H9 (cell line): ENCODE measurements around the gene FUZ. TPM values are rescaled to one million over a fixed set of nuclear protein-coding genes. Genes with fewer than 3 reads are reported as not detected.

ENCODE experiments used
- DNase-seq: peaks from one replicate; pipeline ENCODE4 v3.0.0-alpha.2; 2017
- H2AFZ ChIP-seq: one replicate; pipeline ENCODE4 v1.6.1; 2013; ENCODE audit warnings: mild to moderate bottlenecking, low read length, control low read depth, moderate library complexity
- H2AK5ac ChIP-seq: 2 replicates; pipeline ENCODE4 v1.6.1; 2013; ENCODE audit warnings: low read length, control low read depth, mixed read lengths; ENCODE audit not compliant: insufficient read length
- H2BK120ac ChIP-seq: one replicate; pipeline ENCODE4 v1.6.1; 2013; ENCODE audit warnings: low read depth, mild to moderate bottlenecking, low read length, control low read depth, inconsistent platforms; ENCODE audit not compliant: poor library complexity, severe bottlenecking
- H2BK12ac ChIP-seq: 2 replicates; pipeline ENCODE4 v1.6.1; 2013; ENCODE audit warnings: low read length, control low read depth, mixed read lengths, low read depth; ENCODE audit not compliant: insufficient read length
- H2BK15ac ChIP-seq: 2 replicates; pipeline ENCODE4 v1.6.1; 2013; ENCODE audit warnings: low read depth, low read length, control low read depth
- H2BK20ac ChIP-seq: one replicate; pipeline ENCODE4 v1.6.1; 2013; ENCODE audit warnings: low read depth, mild to moderate bottlenecking, low read length, control low read depth, inconsistent platforms; ENCODE audit not compliant: poor library complexity, severe bottlenecking
- H2BK5ac ChIP-seq: 2 replicates; pipeline ENCODE4 v1.6.1; 2013; ENCODE audit warnings: low read length, control low read depth, mixed read lengths; ENCODE audit not compliant: insufficient read length
- H3K14ac ChIP-seq: 2 replicates; pipeline ENCODE4 v1.6.1; 2013; ENCODE audit warnings: low read length, control low read depth; ENCODE audit not compliant: insufficient read depth
- H3K18ac ChIP-seq: 2 replicates; pipeline ENCODE4 v1.6.1; 2013; ENCODE audit warnings: low read depth, mild to moderate bottlenecking, mixed read lengths, low read length, control low read depth; ENCODE audit not compliant: insufficient read length
- H3K23ac ChIP-seq: 2 replicates; pipeline ENCODE4 v1.6.1; 2013; ENCODE audit warnings: low read length, control low read depth, mixed read lengths, low read depth; ENCODE audit not compliant: insufficient read length
- H3K23me2 ChIP-seq: 2 replicates; pipeline ENCODE4 v1.6.1; 2013; ENCODE audit warnings: low read depth, mild to moderate bottlenecking, mixed read lengths, low read length, control low read depth; ENCODE audit not compliant: insufficient read length, poor library complexity, severe bottlenecking
- H3K27ac ChIP-seq: 2 replicates; pipeline ENCODE4 v1.5.1; 2013; ENCODE audit warnings: low read length, control low read depth, mixed read lengths, low read depth; ENCODE audit not compliant: insufficient read length
- H3K27me3 ChIP-seq: 2 replicates; pipeline ENCODE4 v1.6.1; 2013; ENCODE audit warnings: low read length, control low read depth, inconsistent platforms; ENCODE audit not compliant: insufficient read depth
- H3K4ac ChIP-seq: 2 replicates; pipeline ENCODE4 v1.6.1; 2013; ENCODE audit warnings: low read depth, mild to moderate bottlenecking, control low read depth, inconsistent platforms, low read length, moderate library complexity
- H3K4me1 ChIP-seq: 2 replicates; pipeline ENCODE4 v1.6.1; 2013; ENCODE audit warnings: low read length, control low read depth, inconsistent platforms; ENCODE audit not compliant: insufficient read depth
- H3K4me2 ChIP-seq: 2 replicates; pipeline ENCODE4 v1.6.1; 2013; ENCODE audit warnings: low read length, control low read depth, mixed read lengths; ENCODE audit not compliant: insufficient read length, insufficient read depth
- H3K56ac ChIP-seq: 2 replicates; pipeline ENCODE4 v1.6.1; 2013; ENCODE audit warnings: low read depth, mild to moderate bottlenecking, mixed read lengths, low read length, control low read depth; ENCODE audit not compliant: insufficient read length
- H3K79me1 ChIP-seq: 2 replicates; pipeline ENCODE4 v1.6.1; 2013; ENCODE audit warnings: low read depth, mild to moderate bottlenecking, moderate library complexity, low read length, control low read depth, inconsistent platforms; ENCODE audit not compliant: insufficient read depth, poor library complexity, severe bottlenecking
- H3K79me2 ChIP-seq: 2 replicates; pipeline ENCODE4 v1.6.1; 2013; ENCODE audit warnings: low read length, control low read depth, inconsistent platforms; ENCODE audit not compliant: insufficient read depth
- H3K9ac ChIP-seq: 2 replicates; pipeline ENCODE4 v1.6.1; 2013; ENCODE audit warnings: low read length, control low read depth, mixed read lengths; ENCODE audit not compliant: insufficient read length; ENCODE audit errors: extremely low read depth
- H3K9me3 ChIP-seq: one replicate; pipeline ENCODE4 v1.6.1; 2013; ENCODE audit warnings: low read depth, low read length, inconsistent platforms; ENCODE audit not compliant: control insufficient read depth
- H3T11ph ChIP-seq: one replicate; pipeline ENCODE4 v1.6.1; 2013; ENCODE audit warnings: mild to moderate bottlenecking, low read length, control low read depth, inconsistent platforms
- H4K20me1 ChIP-seq: one replicate; pipeline ENCODE4 v1.6.1; 2013; ENCODE audit not compliant: control insufficient read depth, insufficient read length, insufficient read depth
- H4K5ac ChIP-seq: 2 replicates; pipeline ENCODE4 v1.6.1; 2013; ENCODE audit warnings: low read depth, mild to moderate bottlenecking, mixed read lengths, low read length, control low read depth; ENCODE audit not compliant: insufficient read length
- H4K8ac ChIP-seq: replicated peaks from 2 replicates; pipeline ENCODE4 v1.6.1; 2013; ENCODE audit warnings: low read length, control low read depth, mixed read lengths, low read depth; ENCODE audit not compliant: insufficient read length
- H4K91ac ChIP-seq: 2 replicates; pipeline ENCODE4 v1.6.1; 2013; ENCODE audit warnings: low read depth, mild to moderate bottlenecking, moderate library complexity, mixed read lengths, low read length, control low read depth; ENCODE audit not compliant: insufficient read length
- H3K27ac Mint-ChIP-seq, 3 experiments: 2 replicates in 2 of 3; 3 replicates in 1 of 3; pipeline ENCODE4 v1.8.0; 2020 to 2021; ENCODE audit warnings: mixed read lengths in 3 of 3, mild to moderate bottlenecking in 1 of 3, moderate library complexity in 1 of 3
- H3K27me3 Mint-ChIP-seq: 2 replicates; pipeline ENCODE4 v1.8.0; 2021; ENCODE audit warnings: low read depth, mild to moderate bottlenecking, moderate library complexity, mixed read lengths
- H3K36me3 Mint-ChIP-seq, 3 experiments: 2 replicates in 2 of 3; 3 replicates in 1 of 3; pipeline ENCODE4 v1.8.0; 2020 to 2021; ENCODE audit warnings: low read depth in 3 of 3, mixed read lengths in 3 of 3; ENCODE audit not compliant: insufficient read depth in 1 of 3
- H3K4me1 Mint-ChIP-seq, 2 experiments: 2 replicates each; pipeline ENCODE4 v1.8.0; 2020; ENCODE audit warnings: mixed read lengths in 2 of 2
- H3K4me3 Mint-ChIP-seq, 2 experiments: 2 replicates in 1 of 2; 3 replicates in 1 of 2; pipeline ENCODE4 v1.8.0; 2020 to 2021; ENCODE audit warnings: mild to moderate bottlenecking in 2 of 2, mixed read lengths in 2 of 2, moderate library complexity in 1 of 2
- H3K9me3 Mint-ChIP-seq, 2 experiments: 2 replicates in 1 of 2; 3 replicates in 1 of 2; pipeline ENCODE4 v1.8.0; 2020; ENCODE audit warnings: mild to moderate bottlenecking in 2 of 2, mixed read lengths in 2 of 2, moderate library complexity in 1 of 2
- CTCF ChIP-seq: fragments of 200-600 bp; sonication (generic); conservative IDR thresholded peaks from 3 replicates; pipeline ENCODE4 v1.8.0; 2021; ENCODE audit warnings: antibody characterized with exemption, mild to moderate bottlenecking
- WGBS: extraction: QIAGEN DNeasy Blood & Tissue Kit; methylation state at CpG from one replicate; pipeline ENCODE4 v1.1.7; 2013; ENCODE audit warnings: missing lambda C conversion rate, low lambda C conversion rate, mixed read lengths; ENCODE audit not compliant: insufficient read length; ENCODE audit errors: extremely low coverage; 5-methylcytosine and 5-hydroxymethylcytosine counted together
- total RNA-seq: library from RNA; stranded (reverse); gene quantifications from 2 replicates; pipeline ENCODE4 v1.2.1, GENCODE V29; 2021

The FUZ gene
- total RNA-seq, 1 experiment from 2014 or later, result 25.1 TPM

DNA sequence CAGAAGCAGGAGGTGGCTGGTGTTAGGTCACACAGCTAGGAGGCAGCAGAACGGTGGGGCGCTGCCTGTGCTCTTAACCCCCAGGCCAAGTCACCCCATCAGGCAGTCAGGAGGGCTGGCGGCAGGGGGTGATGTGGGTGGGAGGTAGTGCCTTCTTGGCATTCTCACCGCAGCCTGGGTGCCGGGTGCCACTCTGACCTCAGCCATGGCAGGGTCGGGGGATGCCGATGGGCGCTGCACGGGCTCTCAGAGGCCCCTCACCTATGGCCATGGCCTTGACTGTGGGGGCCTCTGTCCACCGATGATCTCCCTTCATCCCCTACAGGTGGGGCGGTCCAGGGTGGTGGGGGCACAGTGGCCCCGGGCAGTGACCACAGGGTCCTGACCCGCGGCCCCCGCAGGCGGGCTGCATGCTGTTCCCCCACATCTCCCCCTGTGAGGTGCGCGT lies 43.5 kb upstream of the FUZ start:
- no peak overlapping the region for H2BK120ac ChIP-seq
- no peak overlapping the region for H2BK5ac ChIP-seq
- DNase-seq, result no peak
- no peak overlapping the region; the same call in 1 of the 2 replicates for H3K14ac ChIP-seq
- no peak overlapping the region for H3K4me2 ChIP-seq
- no peak overlapping the region for H3K23ac ChIP-seq
- H3K9ac ChIP-seq, result no peak overlapping the region
- peaks cover 6% of the 10 kb centered on the region for H3K23me2 ChIP-seq
- Mint-ChIP-seq H3K27me3 (peaks cover 2% of the 10 kb centered on the region; the same call in 1 of the 2 replicates), H3K9me3 (no peaks in the 10 kb centered on the region), H3K27ac (0 out of 7 replicates have a peak overlapping the region, but pooled peaks of 1 of the 3 experiments have one; percentile 79), H3K4me1 (peaks cover 17 to 26% of the 10 kb centered on the region in 2 experiments), H3K36me3 (peaks cover 21 to 74% (median 70%) of the 10 kb centered on the region in 3 experiments), H3K4me3 (no peak overlapping the region)
- no CpG with 5 or more reads among the region's 18 CpGs for WGBS
- H3K18ac ChIP-seq, result no peak overlapping the region
- H3K27me3 ChIP-seq, result no peaks in the 10 kb centered on the region
- no peak overlapping the region for H4K91ac ChIP-seq
- no peak overlapping the region for H2BK20ac ChIP-seq
- TF ChIP-seq CTCF, result no peak
- no peak overlapping the region for H3K56ac ChIP-seq
- no peak overlapping the region for H3K27ac ChIP-seq
- peaks cover 9% of the 10 kb centered on the region; the same call in 1 of the 2 replicates for H3K79me2 ChIP-seq
- H2AK5ac ChIP-seq, result no peak overlapping the region
- H4K8ac ChIP-seq, result no peak overlapping the region
- no peaks in the 10 kb centered on the region for H3K9me3 ChIP-seq
- H2BK12ac ChIP-seq, result no peak overlapping the region
- H2BK15ac ChIP-seq, result no peak overlapping the region
- no peak overlapping the region for H3K4ac ChIP-seq
- no peak overlapping the region for H4K5ac ChIP-seq
- H3T11ph ChIP-seq, result no peak overlapping the region
- no peak overlapping the region for H2AFZ ChIP-seq
- H3K79me1 ChIP-seq, result peaks cover 11% of the 10 kb centered on the region
- H4K20me1 ChIP-seq, result peaks cover 6% of the 10 kb centered on the region
- no peaks in the 10 kb centered on the region for H3K4me1 ChIP-seq
